ENCODE results near the gene DDX49.
A peak's percentile ranks its signal among the peaks of the same experiment; 100 is the strongest.

The DDX49 gene

GRCh38 chr19:18889949-18890745 lies 29.4 kb upstream of the DDX49 start:
- H3K4me3 ChIP-seq (replicated peaks; ENCODE audit: low read depth, low read length) = no peak overlapping the region
- no peak for DNase-seq (ENCODE audit: low read depth)
- TF ChIP-seq CTCF (IDR thresholded peaks at IDR 0.05; ENCODE audit: low read length, missing control alignments) = no peak

DNA sequence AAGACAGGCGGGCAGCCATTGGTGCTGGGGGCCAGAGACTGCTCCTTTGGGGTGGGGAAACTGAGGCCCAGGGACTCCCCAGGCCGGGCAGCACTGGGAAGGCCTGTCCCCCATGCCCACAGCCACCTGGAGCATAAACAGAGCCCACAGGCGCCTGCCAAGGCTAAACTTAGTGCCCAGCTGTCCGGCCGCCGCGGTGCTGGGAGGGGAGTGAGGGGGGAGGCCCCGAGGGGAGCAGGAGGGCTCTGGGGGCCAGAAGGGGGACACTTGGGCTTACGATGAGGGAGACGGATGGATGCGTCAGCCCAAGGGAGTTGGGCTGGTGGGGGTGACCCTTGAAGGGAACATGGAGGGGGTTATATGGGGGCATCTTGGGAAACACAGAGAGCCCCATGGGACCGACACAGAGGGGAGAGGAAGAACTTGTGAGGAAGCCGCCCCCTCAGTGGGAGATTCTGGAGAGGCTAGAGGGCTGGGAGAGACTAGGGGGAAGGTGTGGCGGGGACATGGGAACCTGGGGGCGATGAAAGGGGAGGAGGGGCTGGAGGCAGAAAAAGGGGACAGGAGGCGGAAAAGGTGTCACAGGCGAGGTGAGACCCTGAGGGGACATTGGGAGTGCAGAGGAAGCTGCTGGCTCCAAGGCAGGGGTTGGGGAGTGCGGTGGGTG lies 25.8 kb upstream of the DDX49 start:
- no peak for TF ChIP-seq CTCF (IDR thresholded peaks at IDR 0.05; ENCODE audit: low read length, missing control alignments)
- no peak for DNase-seq (ENCODE audit: low read depth)

DNA sequence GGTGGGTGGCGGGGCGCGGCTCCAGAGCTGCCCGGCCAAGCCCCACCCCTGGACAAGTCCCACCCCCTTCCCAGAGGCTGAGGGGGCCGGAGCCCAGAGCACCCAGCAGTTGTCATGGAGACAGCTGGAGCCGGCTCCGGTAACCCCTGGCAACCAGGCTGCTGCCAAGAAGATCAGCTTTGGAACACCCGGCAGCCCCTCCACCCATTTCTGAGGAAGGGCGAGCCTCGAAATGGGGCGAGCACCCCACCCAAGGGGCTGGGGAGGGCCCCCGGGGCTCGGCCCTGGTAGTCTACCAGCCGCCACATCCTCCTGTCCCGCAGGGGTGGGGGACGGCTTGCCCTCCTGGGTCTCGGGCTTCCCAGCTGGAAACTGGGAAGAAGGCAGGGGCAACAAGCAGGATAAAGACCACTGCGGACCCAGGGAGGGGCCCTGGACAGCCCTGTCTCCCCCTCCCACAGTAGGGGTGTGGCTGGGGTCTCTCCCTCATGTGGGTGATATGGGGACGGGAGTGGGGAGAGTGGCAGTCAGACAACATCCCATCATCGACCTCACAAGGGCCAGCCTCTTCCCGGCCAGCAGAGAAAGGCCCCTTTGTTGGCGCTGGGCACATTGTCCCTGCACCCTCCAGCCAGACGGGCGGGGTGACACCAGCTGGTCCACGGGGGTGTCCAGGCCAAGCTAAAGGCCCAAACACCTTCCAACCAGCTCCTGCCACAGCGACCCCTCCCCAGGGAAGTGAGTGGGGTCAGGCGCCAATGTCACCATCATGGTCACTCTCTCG lies 25.1 kb upstream of the DDX49 start:
- no peak for TF ChIP-seq CTCF (IDR thresholded peaks at IDR 0.05; ENCODE audit: low read length, missing control alignments)
- H3K4me3 ChIP-seq (replicated peaks; ENCODE audit: low read depth, low read length) = peak overlapping the region; percentile 49
- DNase-seq (ENCODE audit: low read depth) = peak; percentile 52

More for the DNA sequence above, 25.8 kb upstream of the DDX49 start:
- no peak overlapping the region for H3K4me3 ChIP-seq (replicated peaks; ENCODE audit: low read depth, low read length)

DNA sequence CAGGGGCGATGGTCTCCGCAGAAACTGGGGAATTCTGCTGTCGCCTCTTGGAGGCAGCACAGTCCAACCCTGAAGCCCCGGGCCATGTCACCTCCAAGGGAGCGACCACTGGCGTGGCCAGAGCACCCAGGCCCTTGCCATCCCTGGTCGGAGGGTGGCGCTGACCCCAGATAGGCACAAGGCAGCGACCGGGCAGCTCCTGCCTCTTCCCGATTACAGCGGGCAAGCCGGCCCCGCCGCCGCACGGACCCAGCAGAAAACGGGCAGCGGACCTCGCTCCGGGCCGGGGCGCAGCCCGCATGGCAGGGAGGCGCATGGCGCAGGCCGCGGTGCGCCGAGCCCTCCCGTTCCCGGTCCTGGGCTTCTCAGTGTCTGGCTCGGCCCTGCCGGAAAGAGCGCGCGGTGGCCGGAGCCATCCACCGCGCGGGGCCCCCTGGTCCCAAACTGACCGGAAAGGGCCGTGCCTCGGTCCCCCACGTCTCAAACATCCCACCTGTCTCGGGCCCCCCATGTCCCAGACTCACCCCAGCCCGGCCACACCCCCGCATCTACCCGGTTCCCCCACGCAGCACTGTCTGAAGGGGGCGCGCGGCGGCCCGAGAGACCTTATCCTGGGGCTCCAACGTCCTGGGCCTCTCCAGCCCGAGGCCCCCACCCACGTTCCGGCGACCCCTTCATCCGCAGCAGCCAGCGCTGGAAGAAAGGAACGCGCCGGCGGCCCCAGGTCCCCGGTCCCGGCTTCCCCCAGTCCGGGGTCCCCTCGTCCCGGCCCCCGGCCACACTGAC lies 24.3 kb upstream of the DDX49 start:
- TF ChIP-seq CTCF (IDR thresholded peaks at IDR 0.05; ENCODE audit: low read length, missing control alignments) = peak; percentile 25
- DNase-seq (ENCODE audit: low read depth) = peak; percentile 34

DNA sequence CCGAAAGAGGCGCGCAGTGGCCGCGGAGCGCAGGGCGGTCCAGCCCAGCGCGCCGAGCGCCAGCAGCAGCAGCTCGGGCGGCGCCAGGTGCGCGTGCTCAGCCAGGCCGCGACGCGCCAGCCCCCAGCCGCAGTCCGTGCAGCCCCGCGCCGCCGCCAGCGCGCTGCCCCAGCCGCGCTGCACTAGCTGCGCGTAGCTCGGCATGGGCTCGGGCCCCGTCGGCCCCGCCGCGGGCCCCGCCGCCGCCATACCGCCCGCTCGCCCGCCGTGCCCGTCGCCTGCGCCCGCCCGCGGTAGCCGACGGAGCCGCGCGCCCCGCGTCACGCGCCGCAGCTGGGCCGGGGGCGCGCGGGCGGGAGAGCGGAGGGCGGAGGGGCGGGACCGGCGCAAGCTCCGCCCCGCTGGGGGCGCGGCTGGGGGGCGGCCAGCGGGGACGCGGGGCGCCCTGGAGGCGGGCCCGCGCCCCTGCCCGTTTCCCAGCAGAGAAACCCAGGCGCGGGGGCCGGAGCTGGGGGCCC lies 23.6 kb upstream of the DDX49 start, which contains the start of gene CERS1:
Gene CERS1 (minus strand): TSS at position 335 of the 518 bp plus-strand sequence. CDS start 86 bp downstream, at position 249.
- DNase-seq (ENCODE audit: low read depth) = no peak
- no peak for TF ChIP-seq CTCF (IDR thresholded peaks at IDR 0.05; ENCODE audit: low read length, missing control alignments)
- H3K4me3 ChIP-seq (replicated peaks; ENCODE audit: low read depth, low read length) = peak within 1 kb of the TSS; percentile 49

More for the DNA sequence above, 24.3 kb upstream of the DDX49 start:
- H3K4me3 ChIP-seq (replicated peaks; ENCODE audit: low read depth, low read length) = peak overlapping the region; percentile 49

- H3K4me3 ChIP-seq (replicated peaks; ENCODE audit: low read depth, low read length) = no peak overlapping the region
- no peak for DNase-seq (ENCODE audit: low read depth)
Observed at GRCh38 chr19:18896421-18896841, 23.1 kb upstream of the DDX49 start.

More at GRCh38 chr19:18896421-18896841, 23.1 kb upstream of the DDX49 start:
- no peak for TF ChIP-seq CTCF (IDR thresholded peaks at IDR 0.05; ENCODE audit: low read length, missing control alignments)

Measured in fibroblast of pulmonary artery (primary cell).